Subcutaneous abdominal adipose tissue (tissue), 5 donors: ENCODE measurements around the gene CHSY1.

Experiments
- H3K27ac ChIP-seq: one replicate; pipeline ENCODE4 v1.7.0; 2013; ENCODE audit warnings: low read depth, mild to moderate bottlenecking, inconsistent platforms, low read length, moderate library complexity
- H3K27me3 ChIP-seq, 5 donors: one replicate each; pipeline ENCODE4 v1.7.0; 2013; ENCODE audit warnings: low read length in 5 of 5, inconsistent platforms in 1 of 5; ENCODE audit not compliant: control insufficient read depth in 5 of 5, insufficient read depth in 4 of 5
- H3K36me3 ChIP-seq, 5 donors: one replicate each; pipeline ENCODE4 v1.7.0; 2013; ENCODE audit warnings: low read length in 5 of 5; ENCODE audit not compliant: control insufficient read depth in 5 of 5, insufficient read depth in 5 of 5
- H3K4me1 ChIP-seq, 5 donors: one replicate each; pipeline ENCODE4 v1.7.0; 2013; ENCODE audit warnings: low read length in 5 of 5, mild to moderate bottlenecking in 3 of 5, moderate library complexity in 1 of 5; ENCODE audit not compliant: control insufficient read depth in 5 of 5, insufficient read depth in 5 of 5
- H3K4me3 ChIP-seq, 5 donors: one replicate each; pipeline ENCODE4 v1.7.0; 2013; ENCODE audit warnings: low read length in 5 of 5, low read depth in 1 of 5
- H3K9ac ChIP-seq, 5 donors: one replicate each; pipeline ENCODE4 v1.7.0; 2013; ENCODE audit warnings: low read length in 5 of 5, mild to moderate bottlenecking in 4 of 5, moderate library complexity in 3 of 5
- H3K9me3 ChIP-seq, 5 donors: one replicate each; pipeline ENCODE4 v1.7.0; 2013; ENCODE audit warnings: low read length in 5 of 5; ENCODE audit not compliant: control insufficient read depth in 5 of 5
- donor health status: healthy.
- donor health status: healthy.
- donor health status: healthy.
- donor health status: healthy.
- donor health status: healthy.

Gene CHSY1

DNA sequence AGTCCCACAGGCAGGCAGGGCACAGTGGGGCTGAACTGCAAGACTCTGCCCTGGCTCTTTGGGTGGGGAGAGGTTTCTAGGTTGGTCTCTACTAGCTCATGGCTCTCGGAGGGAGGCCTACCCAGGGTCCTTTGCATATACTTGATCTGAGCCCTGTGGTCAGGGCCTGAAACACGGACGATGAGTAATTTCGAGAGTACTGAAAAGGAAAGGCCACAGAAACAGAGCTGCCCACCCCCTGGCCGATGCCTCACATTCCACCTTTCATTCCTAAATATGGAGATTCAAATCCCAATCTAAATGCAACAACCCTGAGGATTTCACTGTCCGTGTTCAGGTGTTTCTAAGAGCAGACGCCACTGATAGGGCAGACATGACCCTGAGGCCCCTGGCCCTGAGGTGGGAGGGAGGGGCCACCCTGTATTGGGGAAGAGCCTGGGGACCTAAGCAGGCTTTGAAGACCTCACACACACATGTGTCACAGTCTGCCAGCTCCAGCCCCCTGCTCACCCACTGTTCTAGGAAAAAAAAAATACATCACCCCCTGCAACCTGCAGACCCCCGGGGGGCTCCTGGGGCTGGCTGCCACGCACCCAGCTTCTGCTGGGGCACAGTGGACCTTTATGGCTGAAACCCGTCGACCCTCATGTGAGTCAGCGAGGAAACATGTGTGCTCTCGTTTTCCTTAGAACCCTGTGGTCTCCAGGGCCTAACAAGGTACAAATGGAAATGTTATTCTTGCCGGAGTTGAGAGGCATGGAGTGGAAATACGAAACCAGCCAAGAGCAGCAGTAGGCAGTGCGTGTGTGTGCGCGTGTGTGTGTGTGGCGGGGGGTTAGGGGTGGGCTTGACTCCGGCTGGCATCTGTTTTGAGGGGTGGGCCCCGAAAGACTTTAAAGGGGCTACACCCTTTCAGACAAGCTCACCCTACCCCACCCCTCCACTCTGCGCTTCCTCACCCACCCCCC is 112.7 kb downstream of the CHSY1 start:
- H3K36me3 ChIP-seq: no peaks in the 10 kb centered on the region
- H3K27ac ChIP-seq: no peak overlapping the region
- no peaks in the 10 kb centered on the region for H3K27me3 ChIP-seq
- H3K4me1 ChIP-seq: peaks cover 0 to 3% (median 0%) of the 10 kb centered on the region in 5 donors
- H3K9me3 ChIP-seq: no peaks in the 10 kb centered on the region
- H3K9ac ChIP-seq: no peak overlapping the region
- H3K4me3 ChIP-seq: no peak overlapping the region

DNA sequence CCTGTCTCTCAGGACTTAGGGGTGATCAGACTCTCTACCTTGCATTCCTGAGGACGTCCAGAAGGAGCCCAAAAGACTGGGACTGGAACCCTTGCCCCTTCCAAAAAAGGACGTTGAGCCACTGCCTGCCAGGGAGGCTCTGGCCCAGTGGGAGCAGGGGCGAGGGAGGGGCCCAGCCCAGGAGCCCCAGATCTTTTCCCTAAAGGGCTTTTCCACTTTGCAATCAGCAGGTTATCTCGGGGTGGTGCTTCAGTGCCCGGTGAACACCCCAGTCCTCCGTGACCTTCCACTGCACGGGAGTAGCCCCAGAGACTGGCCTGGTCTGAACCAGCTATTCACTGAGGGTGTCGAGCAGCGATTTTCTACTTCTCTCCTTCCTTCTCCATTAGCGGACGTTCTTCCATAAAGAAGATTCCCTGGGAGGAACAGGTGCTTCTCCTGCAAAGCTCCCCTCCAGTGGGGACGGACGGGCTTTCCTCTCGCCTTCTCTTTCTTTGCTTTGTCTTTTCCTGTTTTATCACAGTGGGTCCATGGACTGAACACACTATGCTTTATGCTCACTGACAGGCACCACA is 113.7 kb downstream of the CHSY1 start:
- peaks cover 0 to 3% (median 0%) of the 10 kb centered on the region in 5 donors for H3K4me1 ChIP-seq
- no peaks in the 10 kb centered on the region for H3K9me3 ChIP-seq
- no peak overlapping the region for H3K9ac ChIP-seq
- H3K27me3 ChIP-seq: no peaks in the 10 kb centered on the region
- no peak overlapping the region for H3K4me3 ChIP-seq
- no peaks in the 10 kb centered on the region for H3K36me3 ChIP-seq
- no peak overlapping the region for H3K27ac ChIP-seq

GRCh38 chr15:101137312-101137940 is 114.4 kb downstream of the CHSY1 start:
- H3K9me3 ChIP-seq: no peaks in the 10 kb centered on the region
- H3K27me3 ChIP-seq: no peaks in the 10 kb centered on the region
- no peaks in the 10 kb centered on the region for H3K36me3 ChIP-seq
- H3K9ac ChIP-seq: no peak overlapping the region
- H3K27ac ChIP-seq: no peak overlapping the region
- H3K4me1 ChIP-seq: peaks cover 0 to 3% (median 0%) of the 10 kb centered on the region in 5 donors
- no peak overlapping the region for H3K4me3 ChIP-seq

DNA sequence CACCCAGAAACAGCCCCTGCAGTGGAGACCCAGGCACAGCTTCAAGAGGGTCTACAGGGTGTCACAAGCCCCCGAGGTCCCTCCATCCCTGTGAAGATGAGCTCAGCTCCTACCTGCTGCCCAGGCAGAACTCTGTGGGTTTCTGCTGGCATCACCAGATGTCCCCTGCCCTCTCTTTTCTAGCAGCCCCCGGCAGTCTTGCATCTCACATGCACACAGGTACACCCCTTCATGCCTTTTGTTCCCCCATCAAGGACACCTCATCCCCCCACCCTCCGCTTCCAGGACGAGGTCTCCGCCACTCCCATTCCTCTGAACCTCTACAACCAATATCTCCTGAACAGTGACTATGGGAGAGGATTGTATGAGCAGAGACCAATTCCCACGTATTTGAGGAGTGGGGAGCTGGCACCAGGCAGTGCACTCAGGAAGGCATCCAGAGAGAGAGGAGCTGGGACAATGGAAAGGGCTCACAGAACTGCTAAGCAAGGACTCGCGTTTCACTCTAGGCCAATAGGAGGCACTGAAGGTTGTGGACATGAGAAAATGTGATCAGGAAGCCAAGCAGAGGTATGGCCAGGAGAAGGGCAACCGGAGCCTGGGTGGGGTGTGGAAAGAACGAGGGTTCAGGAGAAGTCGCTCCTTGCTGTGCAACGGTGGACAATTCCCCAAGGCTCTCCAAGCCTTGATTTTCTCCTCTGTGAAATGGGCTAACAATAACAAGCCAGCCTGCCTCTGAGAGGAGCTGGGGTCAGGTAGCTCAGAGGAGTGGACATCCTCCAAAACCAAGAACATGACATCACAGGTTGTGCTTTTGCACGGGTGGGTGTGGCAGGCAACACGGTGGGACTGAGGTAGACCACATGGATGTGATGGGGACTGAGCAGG is 115.2 kb downstream of the CHSY1 start:
- Histone ChIP-seq H3K9me3 (no peaks in the 10 kb centered on the region), H3K27me3 (no peaks in the 10 kb centered on the region), H3K9ac (no peak overlapping the region), H3K27ac (no peak overlapping the region), H3K36me3 (no peaks in the 10 kb centered on the region), H3K4me3 (no peak overlapping the region), H3K4me1 (peaks cover 0 to 3% (median 0%) of the 10 kb centered on the region in 5 donors)

GRCh38 chr15:101135532-101136166 is 116.2 kb downstream of the CHSY1 start:
- Histone ChIP-seq H3K27me3 (no peaks in the 10 kb centered on the region), H3K9me3 (no peaks in the 10 kb centered on the region), H3K27ac (no peak overlapping the region), H3K9ac (no peak overlapping the region), H3K4me1 (peaks cover 0 to 3% (median 0%) of the 10 kb centered on the region in 5 donors), H3K4me3 (no peak overlapping the region), H3K36me3 (no peaks in the 10 kb centered on the region)

DNA sequence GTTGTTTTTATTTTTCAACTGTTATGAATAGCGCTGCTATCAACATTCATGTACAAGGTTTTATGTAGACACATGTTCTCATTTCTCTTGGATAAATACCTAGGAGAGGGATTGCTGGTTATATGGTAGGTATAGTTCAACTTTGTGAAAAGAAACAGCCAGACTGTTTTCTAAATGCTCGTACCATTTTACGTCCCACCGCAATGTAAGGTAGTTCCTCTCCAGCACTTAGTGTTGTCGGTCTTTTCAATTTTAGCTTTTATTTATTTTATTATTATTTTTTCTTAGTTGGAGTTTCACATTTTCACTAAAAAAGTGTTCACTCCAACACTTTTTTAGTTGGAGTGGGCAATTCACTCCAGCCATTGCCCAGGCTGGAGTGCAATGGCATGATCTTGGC is 117.1 kb downstream of the CHSY1 start:
- H3K27ac ChIP-seq: no peak overlapping the region
- no peaks in the 10 kb centered on the region for H3K4me1 ChIP-seq
- no peak overlapping the region for H3K4me3 ChIP-seq
- H3K27me3 ChIP-seq: no peaks in the 10 kb centered on the region
- H3K9me3 ChIP-seq: no peaks in the 10 kb centered on the region
- no peaks in the 10 kb centered on the region for H3K36me3 ChIP-seq
- no peak overlapping the region for H3K9ac ChIP-seq

DNA sequence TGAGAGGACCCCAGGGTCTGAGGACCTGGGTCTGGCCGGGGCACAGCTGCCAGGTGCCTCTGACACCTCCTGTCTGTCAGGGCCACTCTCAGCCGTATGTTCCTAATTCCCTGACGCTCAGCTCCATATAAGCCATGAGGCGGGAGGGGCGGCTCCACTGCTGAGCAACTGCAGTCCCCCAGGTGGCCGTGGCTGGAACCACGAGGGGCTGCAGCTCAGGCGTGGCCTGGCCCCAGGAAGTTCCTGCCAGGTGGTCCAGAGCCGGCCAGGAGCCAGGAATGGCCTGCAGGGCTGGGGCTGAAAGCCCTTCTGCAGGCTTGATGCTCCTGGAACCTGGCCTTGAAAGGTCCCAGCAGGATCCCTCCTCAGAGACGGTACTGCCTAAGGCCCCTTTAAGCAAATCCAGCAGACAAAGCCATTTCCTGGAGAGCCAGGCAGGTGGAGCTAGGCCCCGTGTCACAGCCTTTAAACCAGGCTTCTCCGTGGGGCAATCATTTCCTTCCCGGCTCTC is 118.0 kb downstream of the CHSY1 start:
- no peaks in the 10 kb centered on the region for H3K36me3 ChIP-seq
- no peaks in the 10 kb centered on the region for H3K27me3 ChIP-seq
- H3K9ac ChIP-seq: no peak overlapping the region
- H3K27ac ChIP-seq: no peak overlapping the region
- no peak overlapping the region for H3K4me3 ChIP-seq
- no peaks in the 10 kb centered on the region for H3K4me1 ChIP-seq
- no peaks in the 10 kb centered on the region for H3K9me3 ChIP-seq

GRCh38 chr15:101133181-101133460 is 118.7 kb downstream of the CHSY1 start:
- Histone ChIP-seq H3K36me3 (no peaks in the 10 kb centered on the region), H3K27me3 (no peaks in the 10 kb centered on the region), H3K9ac (no peak overlapping the region), H3K9me3 (peaks cover 0 to 3% (median 3%) of the 10 kb centered on the region in 5 donors), H3K27ac (no peak overlapping the region), H3K4me1 (peaks cover 0 to 3% (median 3%) of the 10 kb centered on the region in 5 donors), H3K4me3 (no peak overlapping the region)

DNA sequence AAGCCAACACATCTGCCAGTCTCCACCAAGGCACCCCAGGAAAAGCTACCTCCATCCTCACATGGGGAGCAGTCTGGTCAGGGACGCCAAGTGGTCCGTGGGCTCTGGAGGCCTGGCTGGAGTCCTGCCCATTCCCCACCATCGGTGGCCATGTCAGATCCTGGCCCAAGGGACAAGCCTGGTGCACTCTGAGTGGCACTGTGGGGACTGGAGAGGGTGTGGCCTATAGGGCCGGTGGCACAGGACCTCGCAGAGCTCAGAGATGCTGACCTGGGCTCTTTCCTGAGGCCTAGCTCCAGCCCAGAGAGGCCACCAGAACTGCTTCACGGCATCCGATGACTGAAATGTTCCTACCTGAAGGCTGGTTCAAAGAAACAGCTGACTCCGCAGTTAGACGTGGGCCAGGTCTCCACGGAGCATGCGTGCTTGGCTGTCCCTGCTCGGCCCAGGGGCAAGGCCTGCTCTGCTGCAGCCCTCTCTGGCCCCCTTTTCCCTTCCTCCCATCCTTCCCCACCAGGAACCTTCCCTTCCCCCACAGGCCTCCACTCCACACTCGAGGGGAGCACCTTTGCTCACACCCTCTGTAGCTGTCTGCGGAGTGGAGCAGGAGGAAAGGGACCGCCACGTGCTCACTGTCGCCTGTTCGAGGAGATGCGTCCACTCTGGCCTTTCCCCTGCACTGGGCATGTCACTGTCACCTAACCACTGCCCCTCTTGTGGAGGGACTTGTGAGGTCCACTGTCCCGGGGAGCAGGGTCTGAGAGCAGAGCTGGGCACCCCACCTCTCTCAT is 119.3 kb downstream of the CHSY1 start:
- H3K4me3 ChIP-seq: no peak overlapping the region
- peaks cover 0 to 5% (median 3%) of the 10 kb centered on the region in 5 donors for H3K9me3 ChIP-seq
- no peak overlapping the region for H3K9ac ChIP-seq
- no peak overlapping the region for H3K27ac ChIP-seq
- H3K27me3 ChIP-seq: no peaks in the 10 kb centered on the region
- peaks cover 0 to 9% (median 8%) of the 10 kb centered on the region in 5 donors for H3K4me1 ChIP-seq
- H3K36me3 ChIP-seq: no peaks in the 10 kb centered on the region
